ENCODE results near the gene ATOH8.

- TF ChIP-seq CTCF (conservative IDR thresholded peaks at IDR 0.05) = no peak
- TF ChIP-seq ZFX (IDR thresholded peaks at IDR 0.05) = no peak
These were observed 33.6 kb downstream of the ATOH8 start for GRCh38 chr2:85787282-85787980.

Measured in C4-2B (cell line).